Stimulated activated naive CD4-positive, alpha-beta T cell (primary cell): ENCODE results near the gene C3AR1.
"Not testable (repeated sequence)": the region's sequence is repeated elsewhere in the genome, so short reads cannot be mapped to it uniquely, and the experiment has no call there.

ENCODE experiments used
- DNase-seq, 6 experiments: peaks; one replicate each; lab custom pipeline; 2025; lab: John Stamatoyannopoulos, UW

Gene C3AR1

DNA sequence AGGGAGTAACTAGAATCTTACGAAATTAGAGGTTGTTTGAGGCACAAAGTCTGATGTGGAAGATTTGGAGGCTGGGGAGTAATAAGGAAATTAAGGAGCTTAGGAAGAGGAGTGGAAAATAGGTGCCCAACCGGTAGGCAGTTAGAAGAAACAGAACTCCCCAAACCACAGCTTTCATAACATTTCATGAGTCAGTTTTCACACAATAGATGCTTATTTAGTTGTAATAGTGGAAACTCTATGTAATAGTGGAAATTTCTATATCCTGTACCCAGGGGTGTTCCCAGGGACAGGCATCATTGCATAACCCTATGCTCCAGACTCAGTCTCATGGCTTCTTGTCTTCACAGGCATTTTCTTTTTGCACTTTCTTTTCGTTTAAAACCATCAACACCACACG, 8.3 kb downstream of the C3AR1 start:
- no peak for DNase-seq

DNA sequence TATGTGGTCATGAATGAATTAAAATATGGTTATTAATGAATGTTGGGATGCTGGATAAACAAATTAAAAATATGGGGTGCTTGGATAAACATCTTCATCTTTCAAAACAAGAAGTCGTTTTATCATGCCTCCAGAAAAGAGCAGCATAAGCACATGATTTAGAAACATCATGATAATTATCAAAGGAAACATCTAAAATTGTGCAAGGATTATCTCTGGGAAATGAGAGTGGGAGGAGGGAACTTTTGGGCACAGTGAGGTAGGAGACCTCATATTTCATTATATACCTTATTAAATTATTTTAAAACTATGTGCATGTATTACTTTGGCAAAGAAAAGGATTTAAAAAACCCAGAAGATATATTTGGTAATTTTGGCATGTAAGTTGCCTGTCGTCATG, 8.9 kb downstream of the C3AR1 start:
- DNase-seq = no peak

DNA sequence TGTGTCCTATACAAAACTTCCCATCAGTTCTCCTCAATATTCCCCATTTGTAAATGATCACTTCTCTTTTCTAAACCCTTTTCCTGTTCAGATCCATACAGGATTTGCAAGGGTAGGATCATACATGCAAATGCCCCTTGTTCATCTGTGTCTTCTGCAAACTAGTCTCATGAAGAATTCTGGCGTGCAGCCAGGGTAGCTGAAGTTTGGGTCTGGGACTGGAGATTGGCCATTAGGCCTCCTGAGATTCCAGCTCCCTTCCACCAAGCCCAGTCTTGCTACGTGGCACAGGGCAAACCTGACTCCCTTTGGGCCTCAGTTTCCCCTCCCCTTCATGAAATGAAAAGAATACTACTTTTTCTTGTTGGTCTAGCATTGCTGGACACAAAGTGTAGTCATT, 11.3 kb downstream of the C3AR1 start:
- no peak for DNase-seq

DNA sequence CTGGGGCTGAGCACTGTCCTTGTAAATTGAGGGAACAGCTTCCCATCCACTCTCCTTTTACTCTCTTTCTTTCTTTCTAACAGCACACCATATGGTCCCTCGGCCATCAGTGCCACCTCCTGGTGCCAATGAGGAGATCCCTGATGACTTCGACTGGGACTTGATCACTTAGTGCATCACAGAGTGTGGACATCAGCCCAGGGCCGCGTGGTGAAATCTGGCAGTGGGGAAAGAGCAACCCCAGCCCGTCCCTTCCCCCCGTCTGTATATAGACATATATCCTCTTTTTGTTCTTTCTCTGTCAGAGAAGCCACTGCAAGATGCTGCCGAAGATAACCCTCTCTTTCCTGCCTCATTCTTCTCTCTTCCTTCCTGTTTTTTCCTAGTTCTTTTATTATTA, 13.5 kb downstream of the C3AR1 start:
- no peak for DNase-seq

DNA sequence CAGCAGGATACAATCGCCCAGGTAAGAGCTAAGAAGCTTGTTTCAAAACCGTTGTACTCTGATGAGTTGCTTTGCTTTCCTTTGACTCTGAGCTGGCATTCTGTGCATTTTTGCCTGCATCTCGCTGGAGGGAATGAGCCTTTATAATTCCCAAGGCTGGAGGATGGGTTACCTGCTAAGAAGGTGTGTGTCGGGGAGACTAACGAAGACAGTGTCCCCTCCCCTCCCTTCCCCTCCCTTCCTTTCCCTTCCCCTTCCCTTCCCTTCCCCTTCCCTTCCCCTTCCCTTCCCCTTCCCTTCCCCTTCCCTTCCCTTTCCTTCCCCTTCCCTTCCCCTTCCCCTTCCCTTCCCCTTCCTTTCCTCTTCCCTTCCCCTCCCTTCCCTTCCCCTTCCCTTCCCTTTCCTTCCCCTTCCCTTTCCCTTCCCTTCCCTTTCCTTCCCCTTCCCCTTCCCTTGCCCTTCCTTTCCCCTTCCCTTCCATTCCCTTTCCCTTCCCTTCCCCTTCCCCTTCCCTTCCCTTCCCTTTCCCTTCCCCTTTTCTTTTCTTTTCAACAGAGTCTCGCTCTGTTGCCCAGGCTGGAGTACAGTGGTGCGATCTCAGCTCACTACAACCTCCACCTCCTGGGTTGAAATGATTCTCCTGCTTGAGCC, 15.4 kb downstream of the C3AR1 start:
- DNase-seq = no peak

DNA sequence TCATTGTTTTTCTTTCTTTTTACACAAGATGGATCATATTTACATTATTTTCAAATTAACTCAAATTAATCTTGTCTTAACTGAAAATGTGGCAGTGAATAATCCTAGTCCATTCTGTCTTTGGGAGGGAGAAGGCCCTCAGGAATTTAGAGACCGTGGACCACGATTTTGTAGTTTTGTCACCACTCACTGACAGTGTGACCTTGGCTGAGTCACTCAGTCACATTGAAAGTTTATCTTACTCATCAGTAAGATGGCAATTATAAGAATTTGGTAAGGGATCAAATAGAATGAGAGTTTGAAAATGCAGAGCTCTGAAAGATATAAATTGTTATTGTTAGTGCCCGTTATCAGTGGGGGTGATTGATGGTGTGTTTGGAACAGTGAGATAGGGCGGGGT, 17.3 kb downstream of the C3AR1 start:
- DNase-seq = no peak

DNA sequence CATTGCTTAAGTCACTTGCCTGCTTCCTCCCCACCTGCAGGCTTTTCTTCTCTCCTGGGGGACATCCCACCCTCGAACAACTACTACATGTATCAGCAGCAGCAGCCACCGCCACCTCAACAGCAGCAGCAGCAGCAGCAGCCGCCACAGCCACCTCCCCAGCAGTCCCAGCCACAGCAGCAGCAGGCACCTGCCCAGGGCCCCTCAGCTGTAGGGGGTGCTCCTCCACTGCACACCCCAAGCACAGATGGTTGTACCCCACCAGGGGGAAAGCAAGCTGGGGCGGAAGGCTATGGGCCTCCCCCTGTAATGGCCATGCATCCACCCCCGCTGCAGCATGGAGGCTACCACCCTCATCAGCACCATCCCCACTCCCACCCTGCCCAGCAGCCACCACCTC, 18.3 kb downstream of the C3AR1 start:
- DNase-seq = no peak

DNA sequence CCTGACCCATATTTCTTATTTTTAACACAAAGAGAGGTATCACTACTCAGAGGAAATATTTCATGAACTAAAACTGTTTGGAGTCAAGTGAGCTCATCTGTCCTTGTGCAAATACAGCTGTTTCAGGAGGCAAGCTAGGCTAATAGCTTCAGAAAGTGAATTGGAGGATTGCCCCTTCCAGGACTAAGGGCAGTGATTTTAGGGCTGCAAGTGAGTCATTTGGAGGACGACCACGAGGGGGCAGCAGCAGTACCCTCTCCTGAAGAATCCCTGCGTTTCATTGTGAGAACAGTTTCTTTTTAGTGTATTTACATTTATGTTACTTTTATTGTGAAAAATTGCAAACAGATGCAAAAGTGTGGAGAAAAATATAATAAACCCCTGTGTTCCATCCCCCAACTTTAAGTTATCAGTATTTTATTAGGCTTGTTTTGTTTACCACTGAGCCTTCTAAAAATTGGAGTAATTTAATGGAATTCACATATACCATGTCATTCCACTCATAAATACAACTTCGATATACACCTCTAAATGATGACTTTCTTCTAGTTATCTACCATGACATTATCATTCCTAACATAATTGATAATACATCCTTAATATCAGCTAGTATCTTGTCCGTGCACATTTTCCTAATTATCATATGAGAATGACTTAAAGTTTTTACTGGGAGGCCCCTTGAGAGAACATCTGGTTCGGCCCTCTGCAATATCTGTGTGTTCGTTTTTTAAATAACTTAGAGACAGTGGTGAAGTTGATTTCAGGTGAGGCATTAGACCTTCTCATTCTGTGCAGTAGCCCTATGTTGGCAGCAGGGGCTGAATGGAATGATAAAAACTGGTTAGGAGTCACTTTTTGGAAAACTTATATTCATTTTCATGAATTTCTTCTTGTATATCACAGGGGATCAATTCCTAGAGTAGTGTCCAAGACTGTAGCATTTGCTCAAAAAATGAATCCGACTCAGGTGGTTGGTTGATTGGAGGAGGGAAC, 19.9 kb downstream of the C3AR1 start:
- DNase-seq = peak; percentile 53 to 82 (median 72)

DNA sequence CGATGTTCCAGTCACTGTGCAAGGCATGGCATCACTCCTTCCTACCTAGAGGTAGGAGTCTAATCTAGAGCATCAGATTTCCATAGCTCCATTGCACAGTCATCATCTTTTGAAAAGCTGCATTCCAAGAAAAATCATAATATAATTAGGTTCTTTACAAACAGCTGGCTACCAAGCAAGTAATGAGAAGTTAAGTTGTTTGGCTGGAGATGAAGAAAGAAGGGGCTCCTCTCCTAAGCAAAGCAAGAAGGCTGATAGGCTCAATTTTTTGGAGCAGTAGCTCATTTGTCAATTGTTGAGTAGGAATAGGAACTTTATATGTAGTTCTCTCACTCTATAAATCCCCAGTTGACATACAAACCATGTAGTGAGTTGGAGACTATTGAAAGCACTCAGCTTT, 25.4 kb downstream of the C3AR1 start:
- no peak for DNase-seq

DNA sequence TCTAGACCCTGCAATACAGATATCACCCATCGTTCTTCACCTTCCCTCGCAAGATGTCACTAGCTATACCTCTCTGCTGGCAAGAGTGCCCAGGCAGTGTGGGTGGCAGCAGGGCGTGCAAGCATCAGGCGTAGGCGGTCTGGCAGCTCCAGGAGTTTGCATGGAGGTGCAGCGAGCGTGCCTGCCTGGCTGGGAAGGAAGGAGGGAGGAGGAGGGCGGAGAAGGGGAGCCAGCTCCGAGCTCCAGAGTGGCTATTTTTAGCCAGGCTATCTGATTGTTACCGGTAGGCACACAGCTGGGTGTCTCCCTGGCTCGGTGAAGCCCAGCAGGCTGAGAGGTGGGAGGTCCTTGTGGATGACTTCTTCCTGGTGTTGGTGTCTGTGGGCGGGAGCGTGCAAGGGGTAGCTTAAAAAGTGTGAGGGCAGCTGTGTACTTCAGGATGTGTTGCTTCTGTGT, 27.5 kb downstream of the C3AR1 start:
- DNase-seq = peak in 1 of 6 experiments; percentile 10

DNA sequence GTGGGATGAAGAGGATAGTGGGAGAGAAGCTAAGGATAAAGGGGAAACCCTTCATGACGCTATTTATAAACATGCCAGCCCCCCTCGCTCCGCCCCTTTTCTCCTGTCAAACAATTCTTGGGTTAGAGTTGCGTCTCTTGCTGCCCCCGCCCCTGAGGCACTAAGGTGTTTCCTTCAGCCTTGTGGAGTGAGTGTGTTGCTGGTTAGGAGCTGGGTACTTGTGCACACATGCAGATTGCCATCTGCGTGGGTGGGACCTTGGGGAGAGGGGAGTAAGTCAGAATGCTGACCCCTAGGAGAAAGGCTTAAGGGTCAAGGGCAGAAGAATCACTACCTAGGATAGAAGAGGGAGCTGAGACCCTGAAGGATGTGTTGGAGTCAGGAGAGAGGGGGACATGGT, 28.2 kb downstream of the C3AR1 start:
- DNase-seq = no peak

DNA sequence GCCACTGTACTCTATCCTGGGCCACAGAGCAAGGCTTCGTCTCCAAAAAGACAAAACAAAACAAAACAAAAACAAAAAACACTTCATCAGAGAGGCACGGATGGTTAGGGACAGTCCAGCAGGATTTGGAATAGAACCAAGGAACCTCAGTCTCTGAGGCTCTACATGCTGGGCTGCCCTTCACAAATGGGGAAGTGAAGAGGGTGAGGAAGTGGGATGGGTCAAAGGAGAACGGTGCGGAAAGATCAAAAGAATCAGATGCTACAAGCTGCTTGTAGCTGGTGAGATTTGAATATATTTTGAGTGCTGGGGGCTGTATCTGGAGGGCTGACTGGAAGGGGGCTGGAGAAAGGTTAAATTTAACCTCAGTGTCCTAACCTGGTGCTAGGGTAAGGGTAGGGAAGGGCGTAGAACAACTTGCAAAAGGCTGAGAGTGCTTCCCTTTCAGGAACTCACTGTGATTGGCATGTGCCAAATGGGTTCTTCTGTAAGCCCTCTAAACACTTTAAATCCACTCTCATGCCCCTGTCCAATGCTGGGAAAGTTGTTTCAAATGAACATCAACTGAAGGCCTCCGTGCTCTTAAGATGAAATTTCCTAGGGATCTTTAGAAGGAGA, 29.0 kb downstream of the C3AR1 start:
- peak in 2 of 6 experiments; percentile 11 to 15 for DNase-seq

DNA sequence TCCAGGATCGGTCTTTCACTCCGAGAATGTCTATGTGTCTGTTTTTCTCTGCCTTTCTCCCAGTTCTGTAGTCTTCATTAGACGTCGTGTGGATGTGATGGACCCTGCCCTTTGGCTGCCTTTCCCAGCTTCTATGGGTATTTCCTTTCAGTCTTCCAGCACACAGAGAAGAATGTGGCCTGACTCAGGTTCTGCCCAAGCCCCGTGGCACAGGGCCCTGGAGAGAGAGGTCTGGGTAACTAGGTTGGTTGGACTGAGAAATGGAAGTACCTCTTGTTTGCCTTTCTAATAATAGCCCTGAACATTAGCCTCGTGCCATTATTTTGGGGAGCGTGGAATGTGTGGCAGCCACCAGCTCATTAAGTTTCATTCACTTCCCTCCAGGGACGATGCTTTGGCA, 29.8 kb downstream of the C3AR1 start:
- DNase-seq = no peak

DNA sequence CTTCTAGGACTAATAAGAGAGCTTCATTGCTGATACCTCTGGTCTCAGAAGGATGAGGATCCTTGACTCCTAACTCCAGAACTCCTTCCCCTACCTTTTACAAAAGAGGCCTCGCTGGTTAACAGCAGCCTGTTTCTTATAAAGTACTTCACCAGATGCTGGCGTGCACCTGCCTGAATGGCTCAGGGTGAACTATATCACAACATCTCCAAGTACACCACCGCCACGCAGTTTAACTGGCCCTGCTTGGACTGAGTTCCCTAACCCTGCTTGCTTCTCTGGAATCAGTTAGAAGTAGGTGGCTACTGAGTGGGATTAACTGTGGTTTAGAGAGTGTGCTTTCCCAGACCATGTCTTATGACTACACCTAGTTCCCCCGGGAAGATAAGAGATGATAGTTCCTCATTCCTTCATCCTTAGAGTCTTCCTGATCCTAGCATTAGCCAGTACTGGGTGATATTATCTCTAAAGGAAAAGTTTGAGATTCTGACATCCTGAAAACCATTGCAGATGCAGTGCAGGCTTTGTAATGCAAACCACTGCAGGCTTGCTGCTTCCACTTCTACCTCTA, 30.6 kb downstream of the C3AR1 start:
- DNase-seq = no peak

DNA sequence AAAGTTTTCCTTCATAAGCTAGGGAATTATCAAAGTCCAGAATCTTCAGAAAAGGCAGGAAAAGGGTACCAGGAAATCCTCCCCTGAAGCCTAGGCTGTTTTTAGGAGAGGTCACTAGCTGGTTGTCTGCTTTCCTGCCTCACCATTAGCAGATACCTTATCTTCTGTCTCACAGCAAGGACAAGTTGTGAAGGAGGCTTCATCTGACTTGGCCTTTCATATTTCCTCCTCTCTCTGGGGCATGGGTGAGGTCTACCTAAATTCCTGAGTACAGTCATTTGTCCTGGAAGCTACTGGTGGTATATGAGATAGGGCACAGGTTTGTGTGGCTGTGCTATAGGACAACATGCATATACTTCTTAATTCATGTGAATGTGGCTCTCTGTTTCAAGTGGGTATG, 31.4 kb downstream of the C3AR1 start:
- peak in 1 of 6 experiments; percentile 21 for DNase-seq

DNA sequence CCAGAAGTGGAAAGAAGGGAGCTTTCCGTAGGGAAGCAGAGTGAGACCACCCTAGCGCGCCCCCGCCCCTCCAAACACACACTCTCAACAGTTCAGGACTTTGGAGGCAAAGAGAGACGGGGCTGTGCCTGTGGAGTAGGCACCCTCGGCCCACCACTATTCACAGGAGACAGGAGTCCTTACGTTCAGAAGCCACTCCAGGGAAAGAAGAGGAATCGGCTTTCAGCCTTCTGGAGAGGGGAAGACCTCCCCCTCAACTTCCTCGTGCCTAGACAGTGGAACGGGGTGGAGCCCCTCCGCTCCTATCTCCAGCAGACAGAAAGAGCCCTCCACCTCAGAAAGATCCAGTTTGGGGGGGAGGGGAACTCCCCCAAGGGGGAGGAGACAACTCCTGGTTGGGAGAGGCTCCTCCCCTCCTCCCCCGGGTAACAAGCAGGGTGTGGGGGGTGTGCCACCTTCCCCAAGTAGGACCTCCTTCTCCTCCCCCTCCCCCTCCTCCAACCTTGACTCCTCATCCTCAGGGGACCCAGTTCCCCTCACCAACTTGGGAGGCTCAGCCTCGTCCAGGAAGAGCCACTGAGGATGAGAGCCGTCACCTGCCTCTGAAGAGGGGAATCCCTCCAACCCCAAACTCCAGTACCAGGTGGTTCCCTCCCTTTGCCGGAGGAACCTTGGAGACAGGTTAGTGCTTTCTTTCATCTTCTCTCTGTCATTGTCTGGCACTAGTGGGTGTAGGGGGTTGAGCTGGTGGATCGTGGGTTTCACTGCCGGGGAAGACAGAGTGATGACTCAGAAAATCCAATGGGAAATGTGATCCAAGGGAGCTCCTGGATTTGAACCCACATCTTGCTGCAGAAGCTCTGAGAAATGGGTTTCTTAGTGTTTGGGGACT, 32.8 kb downstream of the C3AR1 start:
- peak in 5 of 6 experiments; percentile 34 to 63 (median 44) for DNase-seq

DNA sequence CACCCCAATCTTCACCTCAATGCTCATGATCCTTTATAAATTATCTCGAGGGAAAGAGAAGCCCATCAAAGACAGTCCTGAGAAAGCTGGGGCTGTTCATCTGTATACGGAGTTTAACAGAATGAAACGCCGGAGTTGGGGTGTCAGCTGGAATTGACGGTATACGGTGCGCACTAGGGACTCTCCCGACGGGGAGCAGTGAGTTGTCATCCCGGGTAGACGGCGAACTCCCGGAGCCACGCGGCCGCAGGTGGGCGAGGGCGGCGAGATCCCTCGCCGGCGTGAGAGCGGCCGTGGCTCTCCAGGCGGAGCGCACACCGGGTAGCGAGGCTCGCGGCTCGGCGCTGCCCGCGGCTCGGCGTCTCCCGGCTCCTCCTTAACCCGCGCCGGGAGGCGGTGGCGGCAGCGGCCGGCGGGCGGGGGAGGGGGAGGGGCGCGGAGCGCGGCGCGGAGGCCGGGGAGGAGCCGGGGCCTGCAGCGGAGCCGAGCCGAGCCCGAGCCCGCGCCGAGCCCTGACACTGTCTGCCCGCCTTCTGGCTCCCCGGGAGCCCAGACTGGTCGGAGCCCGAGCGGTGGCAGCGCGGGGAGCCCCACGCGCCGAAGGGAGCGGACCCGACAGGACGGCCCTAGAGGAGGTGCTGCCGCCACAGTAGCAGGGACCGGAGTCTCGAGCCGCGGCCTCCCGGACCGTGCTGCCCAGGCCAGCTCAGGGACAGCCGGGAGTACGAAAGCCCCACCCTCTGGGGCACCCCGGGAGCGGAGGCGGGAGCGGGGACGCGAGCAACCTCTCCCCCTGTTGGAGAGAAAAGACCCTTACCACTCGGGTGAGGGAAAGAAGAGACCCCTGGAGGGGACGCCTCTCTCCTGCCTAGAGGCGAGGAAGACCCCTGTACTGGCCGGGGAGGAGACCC, 33.7 kb downstream of the C3AR1 start, which contains the start of gene FOXJ2:
TSS of gene FOXJ2 (plus strand) at position 475 of the 911 bp plus-strand sequence. CDS start 7,117 bp downstream, outside the sequence.
- peak; percentile 68 to 82 (median 74) for DNase-seq

DNA sequence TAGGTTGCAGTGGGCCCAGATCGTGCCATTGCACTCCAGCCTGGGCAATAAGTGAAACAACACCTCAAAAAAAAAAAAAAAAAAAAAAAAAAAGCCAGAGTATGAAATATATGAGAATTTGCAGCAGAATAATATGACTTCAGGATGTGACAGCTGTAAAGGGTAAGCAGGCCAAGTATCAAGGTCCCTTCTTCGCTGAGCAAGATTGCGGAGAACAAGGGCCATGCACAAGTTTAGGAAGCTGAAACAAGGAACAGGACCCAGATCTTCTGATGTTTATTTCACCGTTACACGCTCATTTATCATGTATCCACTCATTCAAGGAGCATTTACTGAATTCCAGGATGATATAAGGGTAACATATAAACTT, 34.3 kb downstream of the C3AR1 start:
- DNase-seq = peak in 2 of 6 experiments; percentile 5 to 45

DNA sequence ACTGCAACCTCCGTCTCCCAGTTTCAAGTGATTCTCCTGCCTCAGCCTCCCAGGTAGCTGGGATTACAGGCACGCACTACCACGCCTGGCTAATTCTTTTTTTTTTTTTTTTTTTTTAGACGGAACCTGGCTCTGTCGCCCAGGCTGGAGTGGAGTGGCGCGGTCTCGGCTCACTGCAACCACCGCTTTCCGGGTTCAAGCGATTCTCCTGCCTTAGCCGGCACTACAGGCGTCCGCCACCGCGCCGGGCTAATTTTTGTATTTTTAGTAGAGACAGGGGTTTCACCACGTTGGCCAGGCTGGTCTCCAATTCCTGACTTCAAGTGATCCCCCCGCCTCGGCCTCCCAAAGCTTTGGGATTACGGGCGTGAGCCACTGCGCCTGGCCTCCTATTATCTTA, 35.1 kb downstream of the C3AR1 start:
- not testable (repeated sequence) for DNase-seq

DNA sequence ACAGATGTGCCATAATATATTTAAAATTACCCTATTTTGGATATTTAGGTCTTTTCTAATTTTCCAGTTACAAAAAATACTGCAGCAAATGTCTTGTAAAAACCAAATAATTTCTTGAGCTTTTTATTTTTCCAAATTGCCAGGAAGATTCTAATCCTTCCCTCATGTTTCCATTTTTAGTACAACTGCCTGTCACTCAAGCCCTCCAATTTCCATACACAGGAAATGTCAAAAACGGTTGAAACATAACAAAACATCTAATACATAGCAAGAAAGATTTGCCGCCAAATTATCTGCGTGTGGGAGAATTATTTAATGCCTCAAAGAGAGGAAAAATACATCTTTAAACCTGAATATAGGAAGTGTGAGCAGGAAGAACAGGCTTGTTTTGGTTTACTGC, 36.0 kb downstream of the C3AR1 start:
- no peak for DNase-seq
